WTC11 (cell line): ENCODE measurements around the gene CACYBP.

Experiments used
- AFF4 ChIP-seq: sonication (generic); formaldehyde crosslinking; IDR thresholded peaks from 2 replicates; pipeline ENCODE4 v1.8.1; 2023; ENCODE audit warnings: mild to moderate bottlenecking, missing genetic modification reagents, borderline replicate concordance
- CREB1 ChIP-seq: sonication (generic); formaldehyde crosslinking; IDR thresholded peaks from 2 replicates; pipeline ENCODE4 v1.8.0; 2023; ENCODE audit warnings: mild to moderate bottlenecking, missing genetic modification reagents
- ZNF121 ChIP-seq: sonication (generic); formaldehyde crosslinking; IDR thresholded peaks from 2 replicates; pipeline ENCODE4 v1.8.0; 2023; ENCODE audit warnings: missing genetic modification reagents
- ZNF138 ChIP-seq: sonication (generic); formaldehyde crosslinking; conservative IDR thresholded peaks from 2 replicates; pipeline ENCODE4 v1.8.1; 2022; ENCODE audit warnings: mild to moderate bottlenecking, moderate library complexity, missing genetic modification reagents
- TF ChIP-seq, protein P1 (sequence below): fragments of 200-600 bp; IDR thresholded peaks from 2 replicates; pipeline ENCODE4 v1.8.0; 2022; ENCODE audit warnings: antibody characterized with exemption
- TF ChIP-seq, protein P2 (sequence below): sonication (generic); formaldehyde crosslinking; IDR thresholded peaks from 2 replicates; pipeline ENCODE4 v1.8.0; 2022; ENCODE audit warnings: mild to moderate bottlenecking, missing genetic modification reagents

DNA sequence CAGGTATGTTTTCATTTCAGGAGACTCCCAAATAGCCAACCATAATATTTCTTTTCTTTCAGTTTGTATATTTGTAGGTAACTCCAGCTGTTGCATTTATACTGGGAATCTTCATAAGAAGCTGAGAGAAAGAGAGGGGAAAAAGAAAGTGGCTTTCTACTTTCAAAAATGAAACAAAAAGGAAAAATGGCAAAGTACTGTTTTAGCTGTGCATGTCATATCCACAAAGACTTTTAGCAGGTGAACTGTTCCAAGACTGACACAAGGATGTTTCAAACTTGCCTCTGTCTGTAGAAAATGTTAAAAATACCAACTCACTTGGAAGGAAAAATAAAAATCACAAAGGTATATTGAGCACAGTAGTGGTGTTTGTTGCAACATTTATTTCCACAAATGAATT, 41.9 kb upstream of the CACYBP start:
- TF ChIP-seq AFF4 (CRISPR knock-in tag) (no peak), CREB1 (CRISPR knock-in tag) (no peak), ZNF121 (CRISPR knock-in tag) (no peak), ZNF138 (CRISPR knock-in tag) (no peak)
- TF ChIP-seq, protein P1, sequence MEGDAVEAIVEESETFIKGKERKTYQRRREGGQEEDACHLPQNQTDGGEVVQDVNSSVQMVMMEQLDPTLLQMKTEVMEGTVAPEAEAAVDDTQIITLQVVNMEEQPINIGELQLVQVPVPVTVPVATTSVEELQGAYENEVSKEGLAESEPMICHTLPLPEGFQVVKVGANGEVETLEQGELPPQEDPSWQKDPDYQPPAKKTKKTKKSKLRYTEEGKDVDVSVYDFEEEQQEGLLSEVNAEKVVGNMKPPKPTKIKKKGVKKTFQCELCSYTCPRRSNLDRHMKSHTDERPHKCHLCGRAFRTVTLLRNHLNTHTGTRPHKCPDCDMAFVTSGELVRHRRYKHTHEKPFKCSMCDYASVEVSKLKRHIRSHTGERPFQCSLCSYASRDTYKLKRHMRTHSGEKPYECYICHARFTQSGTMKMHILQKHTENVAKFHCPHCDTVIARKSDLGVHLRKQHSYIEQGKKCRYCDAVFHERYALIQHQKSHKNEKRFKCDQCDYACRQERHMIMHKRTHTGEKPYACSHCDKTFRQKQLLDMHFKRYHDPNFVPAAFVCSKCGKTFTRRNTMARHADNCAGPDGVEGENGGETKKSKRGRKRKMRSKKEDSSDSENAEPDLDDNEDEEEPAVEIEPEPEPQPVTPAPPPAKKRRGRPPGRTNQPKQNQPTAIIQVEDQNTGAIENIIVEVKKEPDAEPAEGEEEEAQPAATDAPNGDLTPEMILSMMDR: no peak
- TF ChIP-seq, protein P2, sequence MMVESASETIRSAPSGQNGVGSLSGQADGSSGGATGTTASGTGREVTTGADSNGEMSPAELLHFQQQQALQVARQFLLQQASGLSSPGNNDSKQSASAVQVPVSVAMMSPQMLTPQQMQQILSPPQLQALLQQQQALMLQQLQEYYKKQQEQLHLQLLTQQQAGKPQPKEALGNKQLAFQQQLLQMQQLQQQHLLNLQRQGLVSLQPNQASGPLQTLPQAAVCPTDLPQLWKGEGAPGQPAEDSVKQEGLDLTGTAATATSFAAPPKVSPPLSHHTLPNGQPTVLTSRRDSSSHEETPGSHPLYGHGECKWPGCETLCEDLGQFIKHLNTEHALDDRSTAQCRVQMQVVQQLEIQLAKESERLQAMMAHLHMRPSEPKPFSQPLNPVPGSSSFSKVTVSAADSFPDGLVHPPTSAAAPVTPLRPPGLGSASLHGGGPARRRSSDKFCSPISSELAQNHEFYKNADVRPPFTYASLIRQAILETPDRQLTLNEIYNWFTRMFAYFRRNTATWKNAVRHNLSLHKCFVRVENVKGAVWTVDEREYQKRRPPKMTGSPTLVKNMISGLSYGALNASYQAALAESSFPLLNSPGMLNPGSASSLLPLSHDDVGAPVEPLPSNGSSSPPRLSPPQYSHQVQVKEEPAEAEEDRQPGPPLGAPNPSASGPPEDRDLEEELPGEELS (CRISPR knock-in tag): no peak
